ENCODE measurements around the gene FAM193B. TPM values are rescaled to one million over a fixed set of nuclear protein-coding genes. Genes with fewer than 3 reads are reported as not detected.

FAM193B gene
- total and polyA plus RNA-seq, 4 donors = 14.3 to 31.8 (median 15.8) TPM

- DNase-seq (ENCODE audit: low spot score) = no peak
- Histone ChIP-seq H3K9ac (ENCODE audit: low read depth in 1 of 2, low read length in 2 of 2) (no peak overlapping the region), H3K9me3 (ENCODE audit: control insufficient read depth in 4 of 4, low read length in 3 of 4) (no peaks in the 10 kb centered on the region), H3K4me1 (ENCODE audit: control insufficient read depth in 4 of 4, insufficient read depth in 4 of 4, low read length in 3 of 4) (peaks cover 0 to 19% (median 13%) of the 10 kb centered on the region in 4 donors), H3K27me3 (ENCODE audit: control insufficient read depth in 4 of 4, insufficient read depth in 4 of 4, low read length in 3 of 4) (no peaks in the 10 kb centered on the region), H3K27ac (ENCODE audit: low read depth in 1 of 2, low read length in 2 of 2) (no peak overlapping the region), H3K4me3 (ENCODE audit: low read depth in 1 of 3, low read length in 3 of 3) (no peak overlapping the region), H3K36me3 (ENCODE audit: control insufficient read depth in 4 of 4, insufficient read depth in 3 of 4, low read depth in 1 of 4, low read length in 3 of 4) (peaks cover 0 to 7% (median 0%) of the 10 kb centered on the region in 4 donors)
- no peak for TF ChIP-seq YY1 (IDR thresholded peaks at IDR 0.05)
- TF ChIP-seq RXRA (IDR thresholded peaks at IDR 0.05) = no peak
- TF ChIP-seq GABPA (IDR thresholded peaks at IDR 0.05 in 1 of 2, conservative IDR thresholded peaks at IDR 0.05 in 1 of 2) = no peak
- TF ChIP-seq MAX (IDR thresholded peaks at IDR 0.05) = no peak
- no peak for TF ChIP-seq JUND (IDR thresholded peaks at IDR 0.05)
- no peak for TF ChIP-seq REST (IDR thresholded peaks at IDR 0.05)
- TF ChIP-seq SP1 (IDR thresholded peaks at IDR 0.05) = no peak
- TF ChIP-seq HNF4A (conservative IDR thresholded peaks at IDR 0.05) = no peak
- TF ChIP-seq TAF1 (conservative IDR thresholded peaks at IDR 0.05) = no peak
- WGBS = 94% methylated on average over 4 of the region's 4 CpGs
Observed at GRCh38 chr5:177602458-177602830, 48.1 kb upstream of the FAM193B start.

GRCh38 chr5:177601577-177602457, 47.5 kb upstream of the FAM193B start:
- H3K27me3 ChIP-seq (ENCODE audit: control insufficient read depth in 4 of 4, insufficient read depth in 4 of 4, low read length in 3 of 4) = no peaks in the 10 kb centered on the region
- no peak overlapping the region for H3K4me3 ChIP-seq (ENCODE audit: low read depth in 1 of 3, low read length in 3 of 3)
- WGBS = 93% methylated on average over 13 of the region's 13 CpGs
- no peak overlapping the region for H3K9ac ChIP-seq (ENCODE audit: low read depth in 1 of 2, low read length in 2 of 2)
- no peak overlapping the region for H3K27ac ChIP-seq (ENCODE audit: low read depth in 1 of 2, low read length in 2 of 2)
- peaks cover 0 to 19% (median 10%) of the 10 kb centered on the region in 4 donors for H3K4me1 ChIP-seq (ENCODE audit: control insufficient read depth in 4 of 4, insufficient read depth in 4 of 4, low read length in 3 of 4)
- TF ChIP-seq RAD21 (IDR thresholded peaks at IDR 0.05) = peak; percentile 31 to 47
- TF ChIP-seq TAF1 (conservative IDR thresholded peaks at IDR 0.05) = no peak
- no peak for TF ChIP-seq REST (IDR thresholded peaks at IDR 0.05)
- TF ChIP-seq NR2F2 (IDR thresholded peaks at IDR 0.05) = no peak
- peak; percentile 21 for TF ChIP-seq CTCF (IDR thresholded peaks at IDR 0.05; ENCODE audit: low read depth, low read length, missing input control)
- H3K9me3 ChIP-seq (ENCODE audit: control insufficient read depth in 4 of 4, low read length in 3 of 4) = no peaks in the 10 kb centered on the region
- DNase-seq (ENCODE audit: low spot score) = no peak
- H3K36me3 ChIP-seq (ENCODE audit: control insufficient read depth in 4 of 4, insufficient read depth in 3 of 4, low read depth in 1 of 4, low read length in 3 of 4) = peaks cover 0 to 7% (median 0%) of the 10 kb centered on the region in 4 donors
